ENCODE data around the gene EXOC3L4.

- TF ChIP-seq, protein P1, sequence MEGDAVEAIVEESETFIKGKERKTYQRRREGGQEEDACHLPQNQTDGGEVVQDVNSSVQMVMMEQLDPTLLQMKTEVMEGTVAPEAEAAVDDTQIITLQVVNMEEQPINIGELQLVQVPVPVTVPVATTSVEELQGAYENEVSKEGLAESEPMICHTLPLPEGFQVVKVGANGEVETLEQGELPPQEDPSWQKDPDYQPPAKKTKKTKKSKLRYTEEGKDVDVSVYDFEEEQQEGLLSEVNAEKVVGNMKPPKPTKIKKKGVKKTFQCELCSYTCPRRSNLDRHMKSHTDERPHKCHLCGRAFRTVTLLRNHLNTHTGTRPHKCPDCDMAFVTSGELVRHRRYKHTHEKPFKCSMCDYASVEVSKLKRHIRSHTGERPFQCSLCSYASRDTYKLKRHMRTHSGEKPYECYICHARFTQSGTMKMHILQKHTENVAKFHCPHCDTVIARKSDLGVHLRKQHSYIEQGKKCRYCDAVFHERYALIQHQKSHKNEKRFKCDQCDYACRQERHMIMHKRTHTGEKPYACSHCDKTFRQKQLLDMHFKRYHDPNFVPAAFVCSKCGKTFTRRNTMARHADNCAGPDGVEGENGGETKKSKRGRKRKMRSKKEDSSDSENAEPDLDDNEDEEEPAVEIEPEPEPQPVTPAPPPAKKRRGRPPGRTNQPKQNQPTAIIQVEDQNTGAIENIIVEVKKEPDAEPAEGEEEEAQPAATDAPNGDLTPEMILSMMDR (IDR thresholded peaks at IDR 0.05): no peak
- TF ChIP-seq POLR2A (IDR thresholded peaks at IDR 0.05): no peak
Observed at GRCh38 chr14:103139132-103140025, 44.9 kb downstream of the EXOC3L4 start.

Data from lower leg skin (tissue), 3 donors.